Measurements from ENCODE around the gene ECM1.

ECM1 gene

GRCh38 chr1:150512846-150513245 lies 4.9 kb downstream of the ECM1 start:
- DNase-seq, result no peak

DNA sequence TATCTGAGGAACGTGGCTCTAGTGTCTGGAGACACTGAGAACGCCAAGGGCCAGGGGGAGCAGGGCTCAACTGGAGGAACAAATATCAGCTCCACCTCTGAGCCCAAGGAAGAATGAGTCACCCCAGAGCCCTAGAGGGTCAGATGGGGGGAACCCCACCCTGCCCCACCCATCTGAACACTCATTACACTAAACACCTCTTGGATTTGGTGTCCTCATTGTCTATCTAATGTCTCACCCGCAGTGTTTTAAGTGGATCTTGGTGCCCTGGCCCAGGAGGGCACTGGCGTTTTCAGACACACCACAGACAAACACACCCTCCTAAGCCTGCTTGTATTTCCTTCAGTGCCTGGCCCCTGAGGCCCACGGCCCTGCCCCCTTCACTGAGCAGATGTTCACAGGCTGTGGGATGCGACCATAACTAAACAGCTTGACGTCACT lies 5.5 kb downstream of the ECM1 start:
- DNase-seq, result no peak

- DNase-seq, result no peak
Observed at GRCh38 chr1:150514260-150514659, 6.4 kb downstream of the ECM1 start.

- DNase-seq, result no peak
Observed at GRCh38 chr1:150514913-150515327, 7.0 kb downstream of the ECM1 start.

DNA sequence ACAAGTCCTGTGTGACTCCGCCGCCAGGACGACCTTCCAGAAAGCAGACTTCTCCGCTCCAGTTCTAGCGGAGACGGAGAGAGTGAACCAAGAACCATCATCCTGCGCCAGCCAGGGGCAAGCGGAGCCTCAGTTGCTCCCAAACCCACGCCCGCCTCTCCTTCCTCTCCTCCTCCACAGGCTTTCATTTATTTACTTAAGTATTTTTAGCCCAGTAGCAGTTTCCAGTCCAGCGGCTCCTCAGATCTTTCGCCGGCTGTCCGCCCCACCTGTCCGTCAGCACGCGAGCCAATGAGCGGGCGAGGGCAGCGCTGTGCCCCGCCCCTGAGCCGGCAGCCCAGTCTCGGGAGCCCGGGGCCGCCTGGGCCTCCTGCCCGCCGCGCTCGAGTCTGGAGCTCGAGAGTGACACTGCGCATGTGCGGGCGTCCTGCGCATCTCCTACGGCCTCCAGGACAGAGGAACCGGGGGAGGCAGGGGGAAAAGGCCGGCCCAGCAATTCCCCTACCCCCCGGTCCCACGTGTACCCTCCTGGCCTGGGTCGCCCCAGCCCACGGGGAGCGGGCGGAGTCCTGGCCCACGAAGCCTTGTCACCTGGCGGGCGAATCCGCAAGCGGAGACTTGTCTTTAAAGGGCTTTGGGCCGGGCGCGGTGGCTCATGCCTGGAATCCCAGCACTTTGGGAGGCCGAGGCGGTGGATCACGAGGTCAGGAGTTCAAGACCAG lies 7.6 kb downstream of the ECM1 start, which contains the start of gene FALEC:
Gene FALEC (plus strand): TSS at position 425 of the 722 bp plus-strand sequence.
- peak; percentile 97 for DNase-seq

GRCh38 chr1:150516050-150516591 lies 8.2 kb downstream of the ECM1 start:
- no peak for DNase-seq

- no peak for DNase-seq
Observed at GRCh38 chr1:150516616-150517015, 8.7 kb downstream of the ECM1 start.

DNA sequence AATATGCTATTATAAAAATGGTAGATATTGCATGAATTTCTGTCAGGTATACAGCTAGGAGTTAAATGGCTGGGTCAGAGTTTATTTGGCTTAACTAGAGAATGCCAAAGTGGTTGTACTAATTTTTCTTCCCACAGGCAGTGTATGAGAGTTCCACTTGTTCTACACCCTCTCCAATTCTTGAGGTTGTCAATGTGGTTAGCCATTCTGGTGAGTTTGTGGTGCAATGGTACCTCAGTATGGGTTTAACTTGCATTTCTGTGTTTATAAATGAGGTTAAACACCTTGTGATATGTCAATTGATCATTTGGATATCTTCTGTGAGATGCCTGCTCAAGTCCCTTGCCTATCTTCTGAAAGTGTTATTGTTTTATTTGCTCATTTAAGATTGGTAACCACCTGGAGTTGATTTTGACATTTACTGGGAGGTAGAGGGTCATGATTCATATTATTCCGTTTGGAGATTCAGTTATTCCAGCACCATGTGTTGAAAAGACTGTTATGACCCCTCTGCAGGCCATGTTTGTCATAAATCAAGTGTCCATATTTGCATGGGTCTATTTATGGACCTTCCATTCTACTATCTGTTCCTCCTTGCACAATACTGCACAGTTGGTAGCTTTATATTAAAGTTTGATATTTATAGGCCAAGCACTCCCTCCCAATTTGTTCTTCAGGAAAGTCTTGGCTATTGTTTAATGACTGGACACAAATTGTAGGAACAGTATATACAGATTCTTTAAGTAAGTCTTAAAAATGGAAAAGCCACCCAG lies 13.5 kb downstream of the ECM1 start:
- no peak for DNase-seq

DNA sequence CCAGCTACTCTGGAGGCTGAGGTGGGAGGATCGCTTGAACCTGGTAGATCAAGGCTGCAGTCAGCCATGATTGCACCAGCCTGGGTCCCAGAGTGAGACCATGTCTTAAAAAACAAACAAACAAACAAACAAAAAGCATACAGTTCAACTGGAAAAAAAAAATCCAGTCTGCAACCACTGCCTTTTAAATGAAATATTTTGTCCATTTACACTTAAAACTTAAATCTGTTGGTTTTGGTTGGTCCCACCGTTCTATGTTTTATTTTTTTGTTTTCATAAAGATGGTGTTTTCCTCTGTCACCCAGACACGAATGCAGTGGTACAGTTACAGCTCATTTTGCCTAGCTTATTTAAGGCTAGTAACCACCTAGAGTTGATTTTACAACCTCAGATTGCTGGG lies 17.4 kb downstream of the ECM1 start:
- DNase-seq, result no peak

- peak; percentile 75 for DNase-seq
Observed at GRCh38 chr1:150528196-150528595, 20.3 kb downstream of the ECM1 start.

- DNase-seq, result no peak
Observed at GRCh38 chr1:150529017-150529416, 21.1 kb downstream of the ECM1 start.

- DNase-seq, result no peak
Observed at GRCh38 chr1:150530491-150531159, 22.7 kb downstream of the ECM1 start.

- DNase-seq, result no peak
Observed at GRCh38 chr1:150532860-150533259, 25.0 kb downstream of the ECM1 start.

DNA sequence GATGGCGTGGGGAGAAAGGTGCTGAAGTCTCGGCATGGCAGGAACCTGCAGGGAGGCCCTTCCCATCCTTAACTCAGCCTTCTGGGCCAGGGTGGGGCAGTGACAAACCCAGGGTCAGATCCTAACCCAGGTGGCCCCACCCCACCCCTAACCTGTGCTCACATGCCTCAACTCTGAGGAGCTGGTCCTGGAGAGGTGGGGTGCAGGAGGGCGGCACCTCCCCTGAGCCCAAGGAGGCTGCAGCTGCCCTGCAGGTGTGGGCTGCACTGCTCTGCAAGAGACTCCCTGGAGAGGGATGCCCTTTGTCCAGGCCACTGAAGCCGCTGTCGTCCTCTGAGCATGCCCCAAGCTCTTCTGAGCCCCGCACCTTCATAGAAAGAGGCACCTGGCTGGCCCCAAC lies 26.1 kb downstream of the ECM1 start:
- no peak for DNase-seq

GRCh38 chr1:150535511-150536287 lies 27.8 kb downstream of the ECM1 start:
- peak; percentile 75 for DNase-seq

- DNase-seq, result peak; percentile 46
Observed at GRCh38 chr1:150536836-150537731, 29.2 kb downstream of the ECM1 start.

DNA sequence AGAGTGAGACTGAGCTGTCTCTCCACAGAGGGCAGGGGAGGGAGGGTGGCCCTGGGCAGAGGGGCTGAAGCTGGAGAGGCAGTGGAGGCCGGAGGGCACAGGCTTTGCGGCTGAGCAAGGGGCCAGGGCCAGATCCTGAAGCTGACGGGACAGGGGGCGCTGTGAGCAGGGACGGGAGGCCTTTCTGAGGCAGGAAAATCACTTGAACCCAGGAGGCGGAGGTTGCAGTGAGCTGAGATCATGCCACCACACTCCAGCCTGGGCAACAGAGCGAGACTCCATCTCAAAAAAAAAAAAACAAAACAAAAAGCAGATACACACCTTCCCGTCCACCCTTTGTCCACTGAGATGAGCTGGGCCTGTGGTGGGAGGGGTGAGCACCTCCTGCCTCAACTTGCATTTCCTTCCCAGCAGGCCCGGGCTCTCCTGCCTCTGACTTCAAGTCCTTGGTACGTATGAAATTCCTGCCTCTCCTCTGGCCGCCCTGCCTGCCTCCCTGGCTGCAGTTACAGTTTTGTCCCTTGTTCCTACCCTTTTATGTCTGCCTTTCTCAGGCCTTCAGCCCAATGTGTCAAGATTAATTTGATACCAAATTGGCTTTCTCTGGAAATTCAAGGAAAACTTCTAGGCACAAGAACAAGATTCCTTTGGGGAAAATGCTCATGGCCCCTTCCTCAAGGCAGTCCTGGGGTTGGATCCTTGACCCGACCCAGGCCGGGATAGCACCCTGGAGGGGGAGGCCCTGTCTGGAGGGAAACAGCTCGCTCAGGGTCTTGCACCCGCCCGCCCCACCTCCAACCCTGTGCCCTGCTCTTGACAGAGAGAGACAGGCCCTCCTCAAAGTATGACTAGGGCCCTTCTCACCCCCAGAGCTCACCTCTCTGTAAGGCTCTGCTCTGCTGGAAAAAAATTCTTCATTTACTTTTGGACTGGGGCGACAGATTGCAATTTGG lies 30.1 kb downstream of the ECM1 start:
- DNase-seq, result peak; percentile 93

DNA sequence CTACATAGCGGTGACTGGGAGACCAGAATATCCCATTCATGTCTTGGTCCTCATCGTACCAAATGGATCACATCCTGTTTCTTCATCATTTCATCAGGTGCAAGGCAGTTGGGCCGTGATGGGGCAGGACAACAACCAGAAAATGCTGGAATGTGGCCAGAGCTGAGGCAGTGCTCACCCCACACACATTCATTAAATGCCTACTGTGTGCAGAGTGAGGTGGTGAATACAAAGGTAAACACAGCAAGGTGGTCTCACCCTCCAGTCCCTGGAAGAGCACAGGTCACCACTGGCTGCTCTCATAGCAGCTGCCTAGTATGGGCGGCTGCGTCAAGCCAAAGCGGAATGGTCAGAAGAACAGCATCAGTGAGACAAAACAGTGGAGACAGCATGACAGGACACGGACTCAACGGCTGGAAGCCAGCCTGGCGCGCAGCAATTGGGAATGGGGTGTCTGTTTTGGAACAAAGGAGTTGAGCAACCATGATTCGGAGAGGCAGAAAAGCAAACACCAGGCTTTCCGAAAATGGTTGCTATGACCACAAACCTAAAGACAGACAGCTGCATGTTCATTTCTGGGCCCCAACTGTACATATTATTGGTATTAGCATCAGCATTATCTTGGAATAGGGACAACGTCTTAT lies 35.7 kb downstream of the ECM1 start:
- no peak for DNase-seq

- DNase-seq, result no peak
Observed at GRCh38 chr1:150544204-150544603, 36.3 kb downstream of the ECM1 start.
